HepG2 (cell line): Measurements from ENCODE around the gene C12orf43. TPM values are rescaled to one million over a fixed set of nuclear protein-coding genes. Genes with fewer than 3 reads are reported as not detected.

Source experiments
- PREB ChIP-seq: sonication (generic); formaldehyde crosslinking; IDR thresholded peaks from 2 replicates; pipeline ENCODE4 v1.4.0; 2020; ENCODE audit warnings: missing genetic modification reagents
- SNAPC4 ChIP-seq: sonication (generic); formaldehyde crosslinking; IDR thresholded peaks from 2 replicates; pipeline ENCODE4 v1.4.0; 2020; ENCODE audit warnings: mild to moderate bottlenecking, missing genetic modification reagents
- SYNCRIP ChIP-seq: fragments of 200-400 bp; formaldehyde crosslinking; IDR thresholded peaks from 2 replicates; pipeline ENCODE4 v1.6.1; 2018; ENCODE audit warnings: mild to moderate bottlenecking, low read depth, low read length; ENCODE audit not compliant: insufficient read depth
- polyA plus RNA-seq, 8 experiments: library from polyadenylated mRNA; depleted of rRNA in 3 of 8; stranded (reverse) in 7 of 8; unstranded in 1 of 8; fragments of >200 nt; fragmentation: Illumina TruSeq in 4 of 8; extraction: Trizol in 4 of 8; gene quantifications; 2 replicates each; pipeline versions ENCODE4 v1.2.1 to v1.2.3, GENCODE V29; 2011 to 2016; ENCODE audit warnings: low read depth in 4 of 8, missing spikeins in 1 of 8, mixed read lengths in 1 of 8; ENCODE audit not compliant: insufficient read depth in 1 of 8
- total RNA-seq, 5 experiments: library from RNA; depleted of rRNA; stranded (reverse); fragments of >200 nt; fragmentation: Illumina TruSeq; extraction: Trizol; gene quantifications; 2 replicates each; pipeline ENCODE4 v1.2.3, GENCODE V29; 2016; ENCODE audit warnings: low read depth in 1 of 5

C12orf43 gene
- total and polyA plus RNA-seq, 2 of the 13 experiments (the other 11 are each of a cell fraction or from before 2014, with no cell fraction given): 7.9 to 11.1 TPM

DNA sequence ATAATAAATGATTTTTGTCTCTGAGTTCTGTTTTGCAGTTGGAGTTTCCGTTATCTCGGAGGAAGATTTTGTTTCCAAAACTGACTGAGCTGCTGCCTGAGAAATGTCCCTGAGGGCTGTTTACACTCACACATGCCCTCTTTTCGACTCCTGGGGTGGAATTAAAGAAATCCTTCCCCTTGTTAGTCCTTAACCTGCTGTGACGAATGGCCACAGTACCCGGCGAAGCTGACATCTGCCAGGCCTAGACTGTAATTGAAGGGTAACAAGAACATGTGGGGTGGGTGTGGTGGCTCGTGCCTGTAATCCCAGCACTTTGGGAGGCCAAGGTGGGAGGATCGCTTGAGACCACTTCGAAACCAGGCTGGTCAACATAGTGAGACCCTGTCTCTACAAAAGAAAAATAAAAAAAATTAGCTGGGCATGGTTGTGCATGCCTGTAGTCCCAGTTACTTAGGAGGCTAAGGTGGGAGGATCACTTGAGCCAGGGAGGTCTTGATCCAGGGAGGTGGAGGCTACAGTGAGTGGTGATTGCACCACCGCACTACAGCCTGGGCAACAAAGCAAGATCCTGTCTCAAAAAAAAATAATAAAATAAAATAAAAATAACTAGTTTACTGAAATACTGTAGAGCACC is 14.4 kb upstream of the C12orf43 start (continued):
- TF ChIP-seq SNAPC4 (CRISPR knock-in tag): no peak
- no peak for TF ChIP-seq PREB (CRISPR knock-in tag)
- TF ChIP-seq SYNCRIP: no peak
